Measurements from ENCODE around the gene IFT122. TPM values are rescaled to one million over a fixed set of nuclear protein-coding genes. Genes with fewer than 3 reads are reported as not detected.

IFT122 gene
- total RNA-seq, 1 donor from 2014 or later, result 51.1 TPM

- peaks cover 0 to 9% of the 10 kb centered on the region in 2 donors for H3K4me1 ChIP-seq
- TF ChIP-seq CTCF (IDR thresholded peaks at IDR 0.05), result no peak
- DNase-seq (ENCODE audit: low spot score in 2 of 2), result no peak
- H3K27me3 ChIP-seq, result no peaks in the 10 kb centered on the region
- intact Hi-C loops (cut with DNase I), result no loop called here
- H3K27ac ChIP-seq, result no peak within 1 kb of the TSS
- no peaks in the 10 kb centered on the region for H3K36me3 ChIP-seq
- no peak within 1 kb of the TSS for H3K4me3 ChIP-seq
- no peaks in the 10 kb centered on the region for H3K9me3 ChIP-seq
These were observed 88.6 kb downstream of the IFT122 start, which contains the start of gene RHO for GRCh38 chr3:129528589-129529100. Gene RHO, plus strand, starts transcription at chr3:129528639. Its CDS starts 95 bp downstream, at chr3:129528734.

- no peaks in the 10 kb centered on the region for H3K9me3 ChIP-seq
- no peaks in the 10 kb centered on the region for H3K27me3 ChIP-seq
- peaks cover 0 to 9% of the 10 kb centered on the region in 2 donors for H3K4me1 ChIP-seq
- intact Hi-C loops (cut with DNase I), result no loop called here
- no peak for DNase-seq (ENCODE audit: low spot score in 2 of 2)
- H3K4me3 ChIP-seq, result no peak overlapping the region
- H3K36me3 ChIP-seq, result no peaks in the 10 kb centered on the region
- H3K27ac ChIP-seq, result no peak overlapping the region
- TF ChIP-seq CTCF (IDR thresholded peaks at IDR 0.05), result no peak
These were observed 89.6 kb downstream of the IFT122 start for GRCh38 chr3:129529436-129530210.

GRCh38 chr3:129530251-129530791 is 90.3 kb downstream of the IFT122 start:
- no peak overlapping the region for H3K27ac ChIP-seq
- no peak overlapping the region for H3K4me3 ChIP-seq
- H3K27me3 ChIP-seq, result no peaks in the 10 kb centered on the region
- intact Hi-C loops (cut with DNase I), result no loop called here
- DNase-seq (ENCODE audit: low spot score in 2 of 2), result no peak
- no peaks in the 10 kb centered on the region for H3K36me3 ChIP-seq
- no peak for TF ChIP-seq CTCF (IDR thresholded peaks at IDR 0.05)
- H3K4me1 ChIP-seq, result peaks cover 0 to 9% of the 10 kb centered on the region in 2 donors
- no peaks in the 10 kb centered on the region for H3K9me3 ChIP-seq

GRCh38 chr3:129530821-129531220 is 90.8 kb downstream of the IFT122 start:
- intact Hi-C loops (cut with DNase I), result no loop called here

GRCh38 chr3:129531699-129532098 is 91.7 kb downstream of the IFT122 start:
- Histone ChIP-seq H3K9me3 (no peaks in the 10 kb centered on the region), H3K4me1 (peaks cover 0 to 9% of the 10 kb centered on the region in 2 donors), H3K36me3 (no peaks in the 10 kb centered on the region), H3K27ac (no peak overlapping the region), H3K27me3 (no peaks in the 10 kb centered on the region), H3K4me3 (no peak overlapping the region)
- no peak for DNase-seq (ENCODE audit: low spot score in 2 of 2)
- TF ChIP-seq CTCF (IDR thresholded peaks at IDR 0.05), result no peak
- intact Hi-C loops (cut with DNase I), result no loop called here

More at GRCh38 chr3:129530821-129531220, 90.8 kb downstream of the IFT122 start:
- peaks cover 0 to 9% of the 10 kb centered on the region in 2 donors for H3K4me1 ChIP-seq
- no peak overlapping the region for H3K4me3 ChIP-seq
- no peak for DNase-seq (ENCODE audit: low spot score in 2 of 2)
- H3K27me3 ChIP-seq, result no peaks in the 10 kb centered on the region
- no peak overlapping the region for H3K27ac ChIP-seq
- no peaks in the 10 kb centered on the region for H3K9me3 ChIP-seq
- no peak for TF ChIP-seq CTCF (IDR thresholded peaks at IDR 0.05)
- H3K36me3 ChIP-seq, result no peaks in the 10 kb centered on the region

All from ascending aorta (tissue), 2 donors.